WERI-Rb-1 (cell line): ENCODE data around the gene SIK3.

Experiments
- DNase-seq: peaks from one replicate; pipeline ENCODE4 v3.0.0-alpha.2; 2020
- H3K27ac ChIP-seq: fragments of 250-450 bp; sonication (Bioruptor Pico); 2 replicates; pipeline ENCODE4 v1.5.1; 2020; ENCODE audit warnings: mild to moderate bottlenecking, moderate library complexity
- H3K27me3 ChIP-seq: fragments of 250-450 bp; sonication (Bioruptor Pico); 2 replicates; pipeline ENCODE4 v1.5.1; 2021; ENCODE audit warnings: mild to moderate bottlenecking, low read depth, moderate library complexity; ENCODE audit not compliant: insufficient read depth, severe bottlenecking
- H3K36me3 ChIP-seq: fragments of 250-450 bp; sonication (Bioruptor Pico); 2 replicates; pipeline ENCODE4 v1.5.1; 2020; ENCODE audit warnings: mild to moderate bottlenecking, moderate library complexity
- H3K4me3 ChIP-seq: 2 replicates; pipeline ENCODE4 v1.5.1; 2011; ENCODE audit warnings: low read depth, mild to moderate bottlenecking, control low read depth, low read length
- H3K9me3 ChIP-seq: fragments of 250-450 bp; sonication (Bioruptor Pico); 2 replicates; pipeline ENCODE4 v1.5.1; 2021; ENCODE audit warnings: mild to moderate bottlenecking, moderate library complexity; ENCODE audit not compliant: severe bottlenecking
- TF ChIP-seq, protein P1 (sequence below): IDR thresholded peaks from 2 replicates; pipeline ENCODE4 v1.5.1; 2011; ENCODE audit warnings: low read depth, mild to moderate bottlenecking, control low read depth, inconsistent platforms, low read length

SIK3 gene

GRCh38 chr11:116825434-116825833, 272.8 kb downstream of the SIK3 start:
- TF ChIP-seq, protein P1, sequence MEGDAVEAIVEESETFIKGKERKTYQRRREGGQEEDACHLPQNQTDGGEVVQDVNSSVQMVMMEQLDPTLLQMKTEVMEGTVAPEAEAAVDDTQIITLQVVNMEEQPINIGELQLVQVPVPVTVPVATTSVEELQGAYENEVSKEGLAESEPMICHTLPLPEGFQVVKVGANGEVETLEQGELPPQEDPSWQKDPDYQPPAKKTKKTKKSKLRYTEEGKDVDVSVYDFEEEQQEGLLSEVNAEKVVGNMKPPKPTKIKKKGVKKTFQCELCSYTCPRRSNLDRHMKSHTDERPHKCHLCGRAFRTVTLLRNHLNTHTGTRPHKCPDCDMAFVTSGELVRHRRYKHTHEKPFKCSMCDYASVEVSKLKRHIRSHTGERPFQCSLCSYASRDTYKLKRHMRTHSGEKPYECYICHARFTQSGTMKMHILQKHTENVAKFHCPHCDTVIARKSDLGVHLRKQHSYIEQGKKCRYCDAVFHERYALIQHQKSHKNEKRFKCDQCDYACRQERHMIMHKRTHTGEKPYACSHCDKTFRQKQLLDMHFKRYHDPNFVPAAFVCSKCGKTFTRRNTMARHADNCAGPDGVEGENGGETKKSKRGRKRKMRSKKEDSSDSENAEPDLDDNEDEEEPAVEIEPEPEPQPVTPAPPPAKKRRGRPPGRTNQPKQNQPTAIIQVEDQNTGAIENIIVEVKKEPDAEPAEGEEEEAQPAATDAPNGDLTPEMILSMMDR: no peak
- H3K9me3 ChIP-seq: no peaks in the 10 kb centered on the region
- no peak for DNase-seq
- H3K36me3 ChIP-seq: no peaks in the 10 kb centered on the region
- H3K27ac ChIP-seq: no peak overlapping the region
- H3K27me3 ChIP-seq: no peaks in the 10 kb centered on the region
- no peak overlapping the region for H3K4me3 ChIP-seq

DNA sequence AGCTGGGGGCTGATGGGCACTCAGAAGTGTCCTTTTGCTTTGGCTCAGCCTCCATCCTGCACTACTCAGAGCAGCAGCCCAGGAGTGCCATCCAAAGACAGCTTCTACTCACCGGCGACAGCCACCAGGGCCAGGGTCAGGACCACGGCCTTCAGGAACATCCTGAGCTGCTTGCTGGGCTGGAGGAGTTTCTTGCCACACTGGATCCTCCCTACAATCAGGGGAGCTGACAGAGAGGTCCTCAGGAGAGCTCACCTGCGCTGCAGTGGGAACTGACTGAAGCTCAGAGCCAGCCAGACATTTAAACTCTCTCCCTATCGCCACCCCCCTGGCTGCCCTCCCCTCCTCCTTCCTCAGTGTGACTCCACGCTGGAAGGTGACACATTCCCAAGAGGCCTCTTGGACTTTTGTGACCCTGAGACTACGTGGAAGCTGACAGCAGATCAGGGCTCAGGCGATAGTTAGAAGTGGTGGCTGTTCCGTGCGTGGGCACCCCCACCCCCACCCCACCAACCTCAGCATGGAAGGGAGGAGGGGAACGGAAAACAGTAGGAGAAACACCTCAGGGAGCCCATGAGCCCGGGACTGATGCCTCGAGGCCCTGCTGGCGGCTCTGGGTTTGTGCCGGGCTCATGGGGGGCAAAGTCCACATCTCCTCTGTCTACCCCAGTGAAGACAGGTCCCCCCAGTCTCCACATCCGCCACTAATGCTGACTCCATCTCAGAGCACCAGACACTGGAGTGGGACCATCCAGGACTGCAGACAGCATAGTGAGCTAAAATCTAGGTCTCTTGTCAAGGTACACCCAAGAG, 275.0 kb downstream of the SIK3 start, which contains the start of gene APOA4:
TSS of gene APOA4 (minus strand) at position 274 of the 813 bp plus-strand sequence. CDS start at position 161, 113 bp downstream.
- TF ChIP-seq, protein P1: no peak
- Histone ChIP-seq H3K9me3 (no peaks in the 10 kb centered on the region), H3K36me3 (no peaks in the 10 kb centered on the region), H3K27ac (no peak within 1 kb of the TSS), H3K27me3 (no peaks in the 10 kb centered on the region), H3K4me3 (no peak within 1 kb of the TSS)
- DNase-seq: no peak

DNA sequence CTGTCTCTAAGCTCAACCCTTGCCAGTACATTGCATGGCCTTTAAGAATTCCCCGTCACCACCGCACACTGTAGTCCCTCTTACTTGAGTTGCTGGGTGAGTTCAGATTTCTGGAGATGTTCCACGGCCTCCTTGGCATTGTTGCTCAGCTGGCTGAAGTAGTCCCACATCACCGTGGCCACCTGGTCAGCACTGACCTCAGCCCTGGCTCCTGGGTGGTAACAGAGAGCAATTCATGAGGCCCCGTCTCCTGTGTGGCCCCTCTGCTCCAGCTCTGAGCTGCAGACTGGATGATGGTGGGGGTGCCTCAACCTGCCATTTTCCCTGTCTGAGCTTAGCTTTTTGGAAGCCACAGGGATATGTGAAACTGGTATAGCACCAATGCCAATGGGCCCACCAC, 275.7 kb downstream of the SIK3 start:
- H3K27me3 ChIP-seq: no peaks in the 10 kb centered on the region
- no peak overlapping the region for H3K4me3 ChIP-seq
- no peak for DNase-seq
- H3K27ac ChIP-seq: no peak overlapping the region
- no peaks in the 10 kb centered on the region for H3K36me3 ChIP-seq
- TF ChIP-seq, protein P1: no peak
- no peaks in the 10 kb centered on the region for H3K9me3 ChIP-seq

DNA sequence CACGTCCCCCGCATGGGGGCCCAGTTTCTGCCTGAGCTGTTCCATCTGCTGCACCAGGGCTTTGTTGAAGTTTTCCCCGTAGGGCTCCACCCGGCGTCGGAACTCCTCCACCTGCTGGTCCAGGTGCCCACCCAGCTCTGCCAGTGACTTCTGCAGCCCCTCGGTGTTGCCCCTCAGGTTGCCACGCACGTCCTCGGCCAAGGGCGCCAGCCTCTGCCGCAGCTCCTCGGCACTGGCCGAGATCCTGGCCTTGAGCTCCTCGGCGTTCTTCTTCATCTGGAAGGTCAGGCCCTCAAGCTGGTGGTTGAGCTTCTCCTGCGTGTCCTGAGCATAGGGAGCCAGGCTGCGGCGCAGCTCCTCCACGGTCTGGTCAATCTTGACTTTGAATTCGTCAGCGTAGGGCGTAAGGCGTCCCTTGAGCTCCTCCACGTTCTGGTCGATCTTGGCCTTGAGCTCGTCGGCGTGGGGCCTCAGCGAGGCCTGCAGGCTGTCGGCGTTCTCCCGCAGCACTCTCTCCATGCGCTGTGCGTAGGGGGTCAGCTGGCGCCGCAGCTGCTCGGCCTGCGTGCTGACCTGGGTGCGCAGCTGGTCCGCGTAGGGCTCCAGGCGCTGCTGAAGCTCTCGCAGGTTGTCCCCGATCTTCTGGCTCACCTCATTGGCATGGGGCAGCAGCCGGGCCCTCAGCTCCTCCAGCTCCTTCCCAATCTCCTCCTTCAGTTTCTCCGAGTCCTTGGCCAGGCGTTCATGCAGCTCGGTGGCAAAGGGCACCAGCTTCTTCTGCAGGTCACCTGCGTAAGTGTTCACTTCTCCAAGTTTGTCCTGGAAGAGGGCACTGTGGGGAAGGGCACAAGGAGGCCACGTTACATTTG, 276.9 kb downstream of the SIK3 start:
- Histone ChIP-seq H3K27me3 (no peaks in the 10 kb centered on the region), H3K4me3 (no peak overlapping the region), H3K36me3 (no peaks in the 10 kb centered on the region), H3K27ac (no peak overlapping the region), H3K9me3 (no peaks in the 10 kb centered on the region)
- TF ChIP-seq, protein P1: no peak
- no peak for DNase-seq

GRCh38 chr11:116819049-116819448, 279.2 kb downstream of the SIK3 start:
- Histone ChIP-seq H3K27ac (no peak overlapping the region), H3K36me3 (no peaks in the 10 kb centered on the region), H3K27me3 (no peaks in the 10 kb centered on the region), H3K9me3 (no peaks in the 10 kb centered on the region), H3K4me3 (no peak overlapping the region)
- no peak for DNase-seq
- TF ChIP-seq, protein P1: no peak
